Esophagus squamous epithelium (tissue), 5 donors: ENCODE measurements around the gene INSR. TPM values are rescaled to one million over a fixed set of nuclear protein-coding genes. Genes with fewer than 3 reads are reported as not detected.

Source experiments
- DNase-seq: peaks from one replicate; lab custom pipeline; 2025; lab: John Stamatoyannopoulos, UW
- H3K27ac ChIP-seq, 4 donors: fragments of 200-600 bp; sonication (generic); one replicate each; pipeline ENCODE4 v1.5.1; 2016 to 2019; ENCODE audit warnings: mild to moderate bottlenecking in 1 of 4
- H3K27me3 ChIP-seq, 4 donors: fragments of 200-600 bp; sonication (generic); 1 replicate in 3 of 4; 2 replicates in 1 of 4; pipeline versions ENCODE4 v1.5.1 to v1.6.0; 2017 to 2021; ENCODE audit warnings: antibody characterized with exemption in 1 of 4
- H3K36me3 ChIP-seq, 3 donors: fragments of 200-600 bp; sonication (generic); one replicate each; pipeline ENCODE4 v1.5.1; 2016 to 2019
- H3K4me1 ChIP-seq, 3 donors: fragments of 200-600 bp; sonication (generic); one replicate each; pipeline ENCODE4 v1.5.1; 2017 to 2019
- H3K4me3 ChIP-seq, 4 donors: fragments of 200-600 bp; sonication (generic); 1 replicate in 3 of 4; 2 replicates in 1 of 4; pipeline ENCODE4 v1.5.1; 2016 to 2019; ENCODE audit warnings: mild to moderate bottlenecking in 2 of 4, moderate library complexity in 1 of 4
- H3K9me3 ChIP-seq, 3 donors: fragments of 200-600 bp; sonication (generic); one replicate each; pipeline ENCODE4 v1.5.1; 2016 to 2019
- POLR2A ChIP-seq, 4 donors: fragments of 450-650 bp; IDR thresholded peaks; one replicate each; pipeline ENCODE4 v1.6.1; 2017; ENCODE audit warnings: antibody characterized with exemption in 4 of 4, mild to moderate bottlenecking in 4 of 4, moderate library complexity in 3 of 4
- WGBS, 2 donors: methylation state at CpG; one replicate each; pipeline ENCODE4 v1.1.5; 2018; 5-methylcytosine and 5-hydroxymethylcytosine counted together
- intact Hi-C: fragments of 100-400 bp; cut with DNase I; formaldehyde crosslinking; loops from one replicate; pipeline ENCODE4 v1.15.0; 2022
- total RNA-seq, 4 donors: library from RNA; depleted of rRNA; stranded (reverse); fragments of >200 nt; gene quantifications; one replicate each; pipeline ENCODE4 v1.1.0, GENCODE V29; 2016
- TF ChIP-seq, protein P1 (sequence below), 6 experiments: fragments of 450-650 bp in 4 of 6; fragments of 200-600 bp in 2 of 6; sonication (generic) in 2 of 6; IDR thresholded peaks; one replicate each; pipeline ENCODE4 v1.5.1; 2016 to 2019; ENCODE audit warnings: antibody characterized with exemption in 6 of 6, mild to moderate bottlenecking in 4 of 6, moderate library complexity in 4 of 6
- donor health status: DM: yes; HTN: yes; CAD: no.

Gene INSR
- total RNA-seq, 4 donors from 2014 or later = 4.9 to 33.4 (median 10.8) TPM

DNA sequence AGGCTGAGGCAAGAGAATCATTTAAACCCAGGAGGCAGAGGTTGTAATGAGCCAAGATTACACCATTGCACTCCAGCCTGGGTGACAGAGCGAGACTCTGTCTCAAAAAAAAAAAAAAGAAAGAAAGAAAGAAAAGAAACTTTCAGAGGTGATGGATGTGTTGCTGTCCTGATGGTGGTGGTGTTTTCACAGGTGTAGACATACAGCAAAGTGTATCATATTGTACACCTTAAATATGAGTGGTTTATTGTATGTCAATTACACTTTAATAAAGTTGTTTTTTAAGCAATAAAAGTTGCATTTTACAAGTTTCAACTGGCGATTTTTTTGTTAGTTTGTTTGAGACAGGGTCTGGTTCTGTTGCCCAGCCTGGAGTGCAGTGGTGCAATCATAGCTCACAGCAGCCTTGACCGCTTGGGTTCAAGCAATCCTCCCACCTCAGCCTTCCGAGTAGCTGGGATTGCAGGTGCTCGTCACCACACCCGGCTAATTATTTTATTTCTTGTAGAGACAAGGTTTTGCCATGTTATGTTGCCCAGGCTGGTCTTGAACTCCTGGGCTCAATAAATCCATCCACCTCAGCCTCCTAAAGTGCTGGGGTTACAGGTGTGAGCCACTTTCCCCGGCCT is 13.5 kb upstream of the INSR start:
- TF ChIP-seq, protein P1, sequence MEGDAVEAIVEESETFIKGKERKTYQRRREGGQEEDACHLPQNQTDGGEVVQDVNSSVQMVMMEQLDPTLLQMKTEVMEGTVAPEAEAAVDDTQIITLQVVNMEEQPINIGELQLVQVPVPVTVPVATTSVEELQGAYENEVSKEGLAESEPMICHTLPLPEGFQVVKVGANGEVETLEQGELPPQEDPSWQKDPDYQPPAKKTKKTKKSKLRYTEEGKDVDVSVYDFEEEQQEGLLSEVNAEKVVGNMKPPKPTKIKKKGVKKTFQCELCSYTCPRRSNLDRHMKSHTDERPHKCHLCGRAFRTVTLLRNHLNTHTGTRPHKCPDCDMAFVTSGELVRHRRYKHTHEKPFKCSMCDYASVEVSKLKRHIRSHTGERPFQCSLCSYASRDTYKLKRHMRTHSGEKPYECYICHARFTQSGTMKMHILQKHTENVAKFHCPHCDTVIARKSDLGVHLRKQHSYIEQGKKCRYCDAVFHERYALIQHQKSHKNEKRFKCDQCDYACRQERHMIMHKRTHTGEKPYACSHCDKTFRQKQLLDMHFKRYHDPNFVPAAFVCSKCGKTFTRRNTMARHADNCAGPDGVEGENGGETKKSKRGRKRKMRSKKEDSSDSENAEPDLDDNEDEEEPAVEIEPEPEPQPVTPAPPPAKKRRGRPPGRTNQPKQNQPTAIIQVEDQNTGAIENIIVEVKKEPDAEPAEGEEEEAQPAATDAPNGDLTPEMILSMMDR (IDR thresholded peaks at IDR 0.05) = no peak
- no peak for TF ChIP-seq POLR2A (IDR thresholded peaks at IDR 0.05)
- H3K9me3 ChIP-seq = no peaks in the 10 kb centered on the region
- no peak overlapping the region for H3K4me3 ChIP-seq
- no peak overlapping the region for H3K27ac ChIP-seq
- H3K27me3 ChIP-seq = peaks cover 0 to 33% (median 0%) of the 10 kb centered on the region in 4 donors
- no peaks in the 10 kb centered on the region for H3K4me1 ChIP-seq
- WGBS, 2 donors = 53 to 70% methylated on average over 7 of the region's 7 CpGs
- no peaks in the 10 kb centered on the region for H3K36me3 ChIP-seq
- intact Hi-C loops = no loop called here
- DNase-seq = no peak

DNA sequence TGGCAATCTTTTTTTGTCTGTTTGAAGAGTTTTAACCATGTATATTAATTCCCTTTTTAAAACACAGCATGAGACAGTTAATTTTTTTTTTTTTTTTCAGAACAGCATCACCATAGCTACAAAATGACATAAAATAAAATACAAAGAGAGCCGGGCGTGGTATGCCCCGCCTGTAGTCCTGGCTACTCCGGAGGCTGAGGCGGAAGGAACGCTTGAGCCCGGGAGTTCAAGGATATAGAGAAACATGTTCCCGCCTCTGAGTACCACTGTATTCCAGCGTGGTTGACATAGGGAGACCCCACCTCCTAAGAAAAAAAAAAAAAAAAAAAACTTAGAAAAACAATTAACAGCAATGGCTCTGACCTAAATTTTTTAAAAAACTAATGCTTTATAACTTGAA is 10.0 kb upstream of the INSR start:
- WGBS, 2 donors = 17 to 48% methylated on average over 9 of the region's 9 CpGs
- Histone ChIP-seq H3K4me3 (no peak overlapping the region), H3K9me3 (no peaks in the 10 kb centered on the region), H3K27ac (no peak overlapping the region), H3K36me3 (no peaks in the 10 kb centered on the region), H3K27me3 (peaks cover 0 to 65% (median 0%) of the 10 kb centered on the region in 4 donors), H3K4me1 (no peaks in the 10 kb centered on the region)
- no peak for DNase-seq
- no peak for TF ChIP-seq POLR2A (IDR thresholded peaks at IDR 0.05)
- TF ChIP-seq, protein P1 (IDR thresholded peaks at IDR 0.05) = no peak
- intact Hi-C loops = no loop called here

DNA sequence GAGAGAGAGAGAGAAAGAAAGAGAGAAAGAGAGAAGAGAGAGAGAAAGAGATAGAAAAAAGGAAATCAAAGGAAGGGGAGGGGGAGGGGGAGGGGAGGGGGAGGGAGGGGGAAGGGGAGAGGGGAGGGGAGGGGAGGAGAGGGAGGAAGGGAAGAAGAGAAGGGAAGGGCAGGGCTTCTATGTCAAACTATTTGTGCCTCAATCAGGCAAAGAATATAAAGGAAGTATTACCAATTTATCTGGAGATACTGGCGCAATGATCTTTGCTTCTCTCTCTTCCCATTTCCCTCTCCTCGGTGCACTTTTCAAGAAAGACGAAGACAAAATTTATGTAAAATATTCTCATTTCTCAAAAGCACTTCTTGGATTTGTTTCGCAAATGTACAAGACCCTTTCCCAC is 9.3 kb upstream of the INSR start:
- Histone ChIP-seq H3K4me1 (no peaks in the 10 kb centered on the region), H3K27ac (no peak overlapping the region), H3K9me3 (no peaks in the 10 kb centered on the region), H3K4me3 (no peak overlapping the region), H3K36me3 (no peaks in the 10 kb centered on the region), H3K27me3 (peaks cover 0 to 73% (median 0%) of the 10 kb centered on the region in 4 donors)
- intact Hi-C loops = no loop called here
- no peak for DNase-seq
- WGBS, 2 donors = 71 to 88% methylated on average over 4 of the region's 4 CpGs
- TF ChIP-seq POLR2A (IDR thresholded peaks at IDR 0.05) = no peak
- TF ChIP-seq, protein P1 (IDR thresholded peaks at IDR 0.05) = no peak

DNA sequence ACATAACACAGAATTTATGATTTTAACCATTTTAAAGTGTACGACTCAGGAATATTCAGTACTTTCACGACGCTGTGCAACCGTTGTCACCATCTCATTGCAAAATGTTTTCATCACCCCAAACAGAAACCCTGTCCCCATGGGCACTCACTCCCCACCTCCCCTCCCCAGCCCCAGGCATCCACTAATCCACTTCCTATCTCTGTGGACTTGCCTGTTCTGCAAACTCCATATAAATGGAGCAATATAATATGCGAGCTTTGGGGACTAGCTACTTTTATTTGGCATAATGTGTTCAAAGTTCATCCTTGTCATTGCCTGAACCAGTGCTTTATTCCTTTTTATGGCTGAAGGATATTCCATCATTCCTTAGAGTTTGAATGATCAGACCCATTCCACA is 7.3 kb upstream of the INSR start:
- TF ChIP-seq POLR2A (IDR thresholded peaks at IDR 0.05) = no peak
- TF ChIP-seq, protein P1 (IDR thresholded peaks at IDR 0.05) = no peak

DNA sequence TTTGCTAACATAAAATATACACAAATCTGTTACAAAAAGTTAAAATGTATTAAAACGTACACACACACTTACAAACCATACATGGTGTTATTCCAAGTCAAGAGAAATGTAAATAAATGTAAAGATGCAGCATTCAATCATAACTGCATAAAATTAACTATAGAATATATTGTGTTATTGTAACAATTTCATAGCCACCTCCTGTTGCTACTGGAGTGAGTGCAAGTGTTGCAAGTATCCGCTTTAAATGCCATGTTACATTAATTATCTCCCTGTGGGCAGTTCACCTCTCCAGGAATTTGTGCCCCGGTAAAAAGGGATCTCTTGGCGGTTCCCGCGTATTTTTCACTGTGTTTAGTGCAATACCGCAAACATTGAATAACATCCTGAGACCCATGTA is 3.5 kb upstream of the INSR start:
- Histone ChIP-seq H3K4me1 (peaks cover 8 to 23% (median 12%) of the 10 kb centered on the region in 3 donors), H3K36me3 (no peaks in the 10 kb centered on the region), H3K27ac (no peak overlapping the region), H3K9me3 (no peaks in the 10 kb centered on the region), H3K4me3 (no peak overlapping the region), H3K27me3 (peaks cover 0 to 95% (median 0%) of the 10 kb centered on the region in 4 donors)
- 29 to 35% methylated on average over 7 of the region's 7 CpGs for WGBS, 2 donors
- TF ChIP-seq POLR2A (IDR thresholded peaks at IDR 0.05) = no peak
- TF ChIP-seq, protein P1 (IDR thresholded peaks at IDR 0.05) = no peak
- intact Hi-C loops = no loop called here
- no peak for DNase-seq

More for the DNA sequence above, 7.3 kb upstream of the INSR start:
- Histone ChIP-seq H3K27me3 (peaks cover 0 to 91% (median 0%) of the 10 kb centered on the region in 4 donors), H3K36me3 (no peaks in the 10 kb centered on the region), H3K4me3 (no peak overlapping the region), H3K27ac (no peak overlapping the region), H3K9me3 (no peaks in the 10 kb centered on the region), H3K4me1 (no peaks in the 10 kb centered on the region)
- no peak for DNase-seq
- WGBS, 2 donors = 85% methylated on average over 5 of the region's 5 CpGs
- intact Hi-C loops = no loop called here
